H1 (cell line): Measurements from ENCODE around the gene FNDC1. TPM values are rescaled to one million over a fixed set of nuclear protein-coding genes. Genes with fewer than 3 reads are reported as not detected.

Experiments
- CTCF ChIA-PET: fragments of 300-600 bp; sonication (Branson Sonifier 250); formaldehyde crosslinking; loops from one replicate; lab custom pipeline; 2021; ENCODE audit not compliant: partially characterized antibody; lab: Charles Lee
- POLR2A ChIA-PET: fragments of 300-600 bp; sonication (Branson Sonifier 250); formaldehyde crosslinking; loops from one replicate; lab custom pipeline; 2021; ENCODE audit warnings: inconsistent platforms; ENCODE audit not compliant: partially characterized antibody; lab: Charles Lee
- DNase-seq, 2 experiments: peaks; one replicate each; pipeline versions ENCODE4 v3.0.0 to v3.0.0-alpha.2; 2010 to 2022; ENCODE audit warnings: low spot score in 2 of 2, low read depth in 1 of 2, mixed read lengths in 1 of 2
- FAIRE-seq: peaks from 2 replicates; lab custom pipeline; 2011; peaks lifted over from hg19 to GRCh38; lab: Jason Lieb, UNC
- H2AFZ ChIP-seq: 2 replicates; pipeline ENCODE4 v1.8.1; 2012; ENCODE audit warnings: low read length, inconsistent platforms
- H2AK5ac ChIP-seq: 2 replicates; pipeline ENCODE4 v1.6.1; 2013; ENCODE audit warnings: low read depth, low read length
- H2BK120ac ChIP-seq: replicated peaks from 2 replicates; pipeline ENCODE3; 2013; ENCODE audit warnings: low read depth, low read length, inconsistent platforms
- H2BK12ac ChIP-seq: 2 replicates; pipeline ENCODE4 v1.6.1; 2013; ENCODE audit warnings: low read depth, low read length
- H2BK15ac ChIP-seq: 2 replicates; pipeline ENCODE4 v1.6.1; 2013; ENCODE audit warnings: low read length
- H2BK20ac ChIP-seq: 2 replicates; pipeline ENCODE4 v1.6.1; 2013; ENCODE audit warnings: low read length
- H2BK5ac ChIP-seq: 2 replicates; pipeline ENCODE4 v1.6.1; 2013; ENCODE audit warnings: low read depth, low read length
- H3K14ac ChIP-seq: 2 replicates; pipeline ENCODE4 v1.6.1; 2013; ENCODE audit warnings: inconsistent platforms; ENCODE audit not compliant: insufficient read length
- H3K18ac ChIP-seq: 2 replicates; pipeline ENCODE4 v1.6.1; 2013; ENCODE audit warnings: low read length; ENCODE audit errors: extremely low read depth
- H3K23ac ChIP-seq: 2 replicates; pipeline ENCODE4 v1.6.1; 2013; ENCODE audit warnings: inconsistent platforms; ENCODE audit not compliant: insufficient read length
- H3K23me2 ChIP-seq: 2 replicates; pipeline ENCODE4 v1.6.1; 2013; ENCODE audit warnings: low read depth, low read length
- H3K27ac ChIP-seq: 2 replicates; pipeline ENCODE4 v1.6.1; 2011; ENCODE audit warnings: low read depth, low read length, inconsistent platforms
- H3K27me3 ChIP-seq, 4 experiments: replicated peaks in 1 of 4; 1 replicate in 1 of 4; 2 replicates in 3 of 4; pipeline versions ENCODE4 v1.6.1 to v1.8.1; 2011 to 2013; ENCODE audit warnings: low read length in 3 of 4, mild to moderate bottlenecking in 3 of 4, inconsistent platforms in 2 of 4, mixed read lengths in 2 of 4, moderate library complexity in 1 of 4; ENCODE audit not compliant: control insufficient read depth in 3 of 4, insufficient read depth in 3 of 4; ENCODE audit errors: extremely low read depth in 1 of 4
- H3K36me3 ChIP-seq, 4 experiments: 2 replicates each; pipeline versions ENCODE4 v1.6.1 to v1.8.1; 2011 to 2013; ENCODE audit warnings: mild to moderate bottlenecking in 4 of 4, low read length in 3 of 4, moderate library complexity in 2 of 4, control low read depth in 1 of 4, inconsistent platforms in 1 of 4; ENCODE audit not compliant: insufficient read depth in 4 of 4, control insufficient read depth in 2 of 4
- H3K4ac ChIP-seq: replicated peaks from 2 replicates; pipeline ENCODE3; 2013; ENCODE audit warnings: low read length, low read depth, mixed read lengths, inconsistent platforms; ENCODE audit not compliant: insufficient read length
- H3K4me1 ChIP-seq, 4 experiments: replicated peaks in 1 of 4; 1 replicate in 1 of 4; 2 replicates in 3 of 4; pipeline versions ENCODE4 v1.6.1 to v1.8.1; 2011 to 2013; ENCODE audit warnings: low read length in 3 of 4, inconsistent platforms in 2 of 4, mixed read lengths in 1 of 4; ENCODE audit not compliant: insufficient read depth in 4 of 4, control insufficient read depth in 3 of 4
- H3K4me2 ChIP-seq, 2 experiments: 2 replicates each; pipeline versions ENCODE4 v1.6.1 to v1.8.1; 2011 to 2013; ENCODE audit warnings: low read depth in 2 of 2, low read length in 2 of 2, control low read depth in 1 of 2, inconsistent platforms in 1 of 2, mild to moderate bottlenecking in 1 of 2; ENCODE audit not compliant: insufficient read depth in 1 of 2
- H3K4me3 ChIP-seq, 4 experiments: fragments of 200-600, 300-600 bp in 1 of 4; sonication (generic), shearing (Covaris generic), sonication (Bioruptor Twin) in 1 of 4; 2 replicates each; pipeline versions ENCODE4 v1.5.1 to v1.8.1; 2011 to 2016; ENCODE audit warnings: low read length in 4 of 4, low read depth in 3 of 4, control low read depth in 2 of 4, inconsistent platforms in 2 of 4, mild to moderate bottlenecking in 2 of 4, mixed read lengths in 1 of 4, moderate library complexity in 1 of 4; ENCODE audit not compliant: insufficient read depth in 2 of 4; ENCODE audit errors: extremely low read depth in 1 of 4
- H3K56ac ChIP-seq: replicated peaks from 2 replicates; pipeline ENCODE3; 2013; ENCODE audit warnings: low read depth, mild to moderate bottlenecking, mixed read lengths, low read length, inconsistent platforms; ENCODE audit not compliant: insufficient read length
- H3K79me1 ChIP-seq: 2 replicates; pipeline ENCODE4 v1.6.1; 2013; ENCODE audit warnings: low read depth, low read length, control low read depth
- H3K79me2 ChIP-seq, 2 experiments: 2 replicates each; pipeline versions ENCODE4 v1.6.1 to v1.8.1; 2012 to 2013; ENCODE audit warnings: low read length in 2 of 2, mild to moderate bottlenecking in 2 of 2, inconsistent platforms in 1 of 2; ENCODE audit not compliant: insufficient read depth in 2 of 2, control insufficient read depth in 1 of 2
- H3K9ac ChIP-seq, 4 experiments: replicated peaks in 1 of 4; 1 replicate in 1 of 4; 2 replicates in 3 of 4; pipeline versions ENCODE4 v1.6.1 to v1.8.1; 2011 to 2013; ENCODE audit warnings: low read depth in 3 of 4, low read length in 3 of 4, control low read depth in 2 of 4, mild to moderate bottlenecking in 2 of 4, moderate library complexity in 2 of 4, inconsistent platforms in 1 of 4; ENCODE audit errors: extremely low read depth in 1 of 4
- H3K9me3 ChIP-seq, 2 experiments: 2 replicates each; pipeline versions ENCODE4 v1.6.1 to v1.8.1; 2012 to 2013; ENCODE audit warnings: mild to moderate bottlenecking in 2 of 2, moderate library complexity in 2 of 2, control low read depth in 1 of 2, inconsistent platforms in 1 of 2, low read depth in 1 of 2, low read length in 1 of 2, mixed read lengths in 1 of 2; ENCODE audit not compliant: insufficient read depth in 2 of 2
- H4K20me1 ChIP-seq, 2 experiments: replicated peaks in 1 of 2; 2 replicates each; pipeline versions ENCODE3 to v1.8.1; 2011 to 2013; ENCODE audit warnings: inconsistent platforms in 2 of 2, low read length in 2 of 2, mild to moderate bottlenecking in 1 of 2; ENCODE audit not compliant: insufficient read depth in 2 of 2, control insufficient read depth in 1 of 2
- H4K5ac ChIP-seq: 2 replicates; pipeline ENCODE4 v1.6.1; 2013; ENCODE audit warnings: low read length, low read depth, mixed read lengths, inconsistent platforms; ENCODE audit not compliant: insufficient read length
- H4K8ac ChIP-seq: 2 replicates; pipeline ENCODE4 v1.8.0; 2013; ENCODE audit warnings: mild to moderate bottlenecking, moderate library complexity, low read length, inconsistent platforms; ENCODE audit not compliant: insufficient read depth; ENCODE audit errors: extremely low read depth
- H4K91ac ChIP-seq: replicated peaks from 2 replicates; pipeline ENCODE3; 2013; ENCODE audit warnings: low read length, mixed read lengths, inconsistent platforms; ENCODE audit not compliant: insufficient read length
- ATF2 ChIP-seq: IDR thresholded peaks from 2 replicates; pipeline ENCODE4 v1.6.1; 2012; ENCODE audit warnings: low read length, inconsistent platforms
- BACH1 ChIP-seq: IDR thresholded peaks from 2 replicates; pipeline ENCODE4 v1.6.1; 2012; ENCODE audit warnings: low read length, improper control_type of control experiment
- CEBPB ChIP-seq: IDR thresholded peaks from 2 replicates; pipeline ENCODE4 v1.6.1; 2012; ENCODE audit warnings: low read depth, low read length
- CREB1 ChIP-seq: IDR thresholded peaks from 2 replicates; pipeline ENCODE4 v1.6.1; 2012; ENCODE audit warnings: inconsistent platforms
- E2F6 ChIP-seq: IDR thresholded peaks from 2 replicates; pipeline ENCODE4 v1.6.1; 2012; ENCODE audit warnings: inconsistent platforms
- EGR1 ChIP-seq: IDR thresholded peaks from 2 replicates; pipeline ENCODE4 v1.6.1; 2011; ENCODE audit warnings: low read depth, low read length, borderline replicate concordance
- EZH2 ChIP-seq: fragments of 200-600 bp; sonication (generic); IDR thresholded peaks from 2 replicates; pipeline ENCODE4 v1.7.1; 2012; ENCODE audit warnings: low read depth, mild to moderate bottlenecking, moderate library complexity, low read length, inconsistent platforms; ENCODE audit not compliant: severe bottlenecking
- KDM5A ChIP-seq: fragments of 200-600 bp; IDR thresholded peaks from 2 replicates; pipeline ENCODE4 v1.7.1; 2012; ENCODE audit warnings: mild to moderate bottlenecking, low read length, inconsistent platforms, mixed read lengths
- SIN3A ChIP-seq, 2 experiments: IDR thresholded peaks in 1 of 2; conservative IDR thresholded peaks in 1 of 2; 2 replicates each; pipeline ENCODE4 v1.6.1; 2011 to 2012; ENCODE audit warnings: low read length in 2 of 2, improper control_type of control experiment in 1 of 2, low read depth in 1 of 2, mild to moderate bottlenecking in 1 of 2
- SP1 ChIP-seq: IDR thresholded peaks from 2 replicates; pipeline ENCODE4 v1.6.1; 2011; ENCODE audit warnings: low read depth, low read length
- SP2 ChIP-seq: IDR thresholded peaks from 2 replicates; pipeline ENCODE4 v1.6.1; 2012; ENCODE audit warnings: mild to moderate bottlenecking, low read length, inconsistent platforms
- TCF12 ChIP-seq: IDR thresholded peaks from 2 replicates; pipeline ENCODE4 v1.6.1; 2011; ENCODE audit warnings: low read depth, mild to moderate bottlenecking, low read length
- YY1 ChIP-seq: IDR thresholded peaks from 2 replicates; pipeline ENCODE4 v1.6.1; 2011; ENCODE audit warnings: low read depth, mild to moderate bottlenecking, low read length
- whole genome bisulfite sequencing, 2 experiments: shearing (Covaris generic) in 1 of 2; methylation state at CpG; one replicate each; pipeline versions ENCODE4 v1.1.6 to v1.1.7; 2013 to 2015; ENCODE audit warnings: low lambda C conversion rate in 2 of 2, mixed read lengths in 2 of 2, inconsistent platforms in 1 of 2, low coverage in 1 of 2, missing lambda C conversion rate in 1 of 2; ENCODE audit not compliant: insufficient replicate concordance in 2 of 2, insufficient coverage in 1 of 2, insufficient read length in 1 of 2; ENCODE audit errors: extremely low coverage in 1 of 2, missing lambda C conversion rate in 1 of 2; 5-methylcytosine and 5-hydroxymethylcytosine counted together
- polyA plus RNA-seq, 7 experiments: library from polyadenylated mRNA; depleted of rRNA in 3 of 7; stranded (reverse) in 5 of 7; unstranded in 2 of 7; fragments of >200 nt in 5 of 7; fragments of 200-250 nt in 2 of 7; gene quantifications; 1 replicate in 5 of 7; 2 replicates in 1 of 7; 4 replicates in 1 of 7; pipeline versions ENCODE4 v1.2.1 to v1.2.3, GENCODE V29; 2011 to 2013; ENCODE audit warnings: missing spikeins in 2 of 7, mixed read lengths in 2 of 7
- total RNA-seq: library from RNA; stranded (reverse); fragmentation: NEBNext Ultra II Directional; extraction: Animal tissue kit (Norgen Biotek cat#: 25700); gene quantifications from 2 replicates; pipeline ENCODE4 v1.2.1, GENCODE V29; 2021

The FNDC1 gene
- total and polyA plus RNA-seq, 2 of the 8 experiments (the other 6 are each of a cell fraction or from before 2014, with no cell fraction given) = 0.06 to 0.30 TPM

GRCh38 chr6:159279790-159280277 is 110.6 kb downstream of the FNDC1 start:
- Histone ChIP-seq H4K5ac (no peak overlapping the region), H2BK20ac (no peak overlapping the region), H3K4me2 (no peak overlapping the region), H3K27me3 (no peaks in the 10 kb centered on the region), H2BK120ac (no peak overlapping the region), H3K27ac (no peak overlapping the region), H3K18ac (no peak overlapping the region), H4K20me1 (no peaks in the 10 kb centered on the region), H3K4me1 (peaks cover 0 to 3% (median 0%) of the 10 kb centered on the region in 4 experiments; a peak in 1 of 7 replicates), H3K4ac (no peak overlapping the region), H3K9ac (no peak overlapping the region), H3K4me3 (no peak overlapping the region), H2AK5ac (no peak overlapping the region), H2BK15ac (no peak overlapping the region), H3K36me3 (no peaks in the 10 kb centered on the region), H2AFZ (no peak overlapping the region), H4K91ac (no peak overlapping the region), H3K79me2 (no peaks in the 10 kb centered on the region), H3K9me3 (peaks cover 64 to 71% of the 10 kb centered on the region in 2 experiments), H2BK5ac (no peak overlapping the region), H3K79me1 (no peaks in the 10 kb centered on the region), H2BK12ac (no peak overlapping the region), H3K23ac (no peak overlapping the region), H3K23me2 (no peaks in the 10 kb centered on the region), H3K14ac (no peak overlapping the region), H3K56ac (no peak overlapping the region), H4K8ac (no peak overlapping the region)
- ChIA-PET CTCF (no interaction called here), POLR2A (no interaction called here)
- WGBS, 2 experiments = 78% methylated on average over 10 of the region's 10 CpGs; no CpG with 5 or more reads in 1 of the 2 experiments
- DNase-seq (no peak), FAIRE-seq (no peak)
- TF ChIP-seq YY1 (no peak), SP2 (no peak), SIN3A (conservative IDR thresholded peaks at IDR 0.05 in 1 of 2, IDR thresholded peaks at IDR 0.05 in 1 of 2; ENCODE audit: low read depth in 1 of 2, low read length in 2 of 2) (no peak), ATF2 (no peak), BACH1 (no peak), EGR1 (no peak), CREB1 (no peak), EZH2 (no peak), SP1 (no peak), CEBPB (no peak), E2F6 (no peak), TCF12 (no peak), KDM5A (no peak)
